Measurements from ENCODE around the gene PRR33.

DNA sequence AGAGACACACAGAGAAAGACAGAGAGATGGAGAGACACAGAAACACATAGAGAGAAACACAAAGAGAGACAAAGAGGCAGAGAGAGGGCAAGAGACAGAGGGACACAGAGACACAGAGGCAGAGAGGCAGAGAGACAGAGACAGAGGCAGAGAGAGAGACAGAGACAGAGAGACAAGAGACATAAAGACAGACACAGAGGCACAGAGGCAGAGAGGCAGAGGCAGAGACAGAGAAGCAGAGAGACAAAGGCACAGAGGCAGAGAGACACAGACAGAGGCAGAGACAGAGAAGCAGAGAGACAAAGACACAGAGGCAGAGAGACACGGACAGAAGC lies 46.6 kb downstream of the PRR33 start:
- TF ChIP-seq EP300 (IDR thresholded peaks at IDR 0.05): no peak
- TF ChIP-seq, protein P1, sequence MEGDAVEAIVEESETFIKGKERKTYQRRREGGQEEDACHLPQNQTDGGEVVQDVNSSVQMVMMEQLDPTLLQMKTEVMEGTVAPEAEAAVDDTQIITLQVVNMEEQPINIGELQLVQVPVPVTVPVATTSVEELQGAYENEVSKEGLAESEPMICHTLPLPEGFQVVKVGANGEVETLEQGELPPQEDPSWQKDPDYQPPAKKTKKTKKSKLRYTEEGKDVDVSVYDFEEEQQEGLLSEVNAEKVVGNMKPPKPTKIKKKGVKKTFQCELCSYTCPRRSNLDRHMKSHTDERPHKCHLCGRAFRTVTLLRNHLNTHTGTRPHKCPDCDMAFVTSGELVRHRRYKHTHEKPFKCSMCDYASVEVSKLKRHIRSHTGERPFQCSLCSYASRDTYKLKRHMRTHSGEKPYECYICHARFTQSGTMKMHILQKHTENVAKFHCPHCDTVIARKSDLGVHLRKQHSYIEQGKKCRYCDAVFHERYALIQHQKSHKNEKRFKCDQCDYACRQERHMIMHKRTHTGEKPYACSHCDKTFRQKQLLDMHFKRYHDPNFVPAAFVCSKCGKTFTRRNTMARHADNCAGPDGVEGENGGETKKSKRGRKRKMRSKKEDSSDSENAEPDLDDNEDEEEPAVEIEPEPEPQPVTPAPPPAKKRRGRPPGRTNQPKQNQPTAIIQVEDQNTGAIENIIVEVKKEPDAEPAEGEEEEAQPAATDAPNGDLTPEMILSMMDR (IDR thresholded peaks at IDR 0.05): no peak

All from sigmoid colon (tissue), 4 donors.